Duodenal mucosa (tissue), 2 donors: ENCODE measurements around the gene MYL9.

ENCODE experiments used
- H3K27ac ChIP-seq: one replicate; pipeline ENCODE4 v1.7.0; 2013; ENCODE audit warnings: low read depth, low read length
- H3K27me3 ChIP-seq, 2 donors: one replicate each; pipeline ENCODE4 v1.7.0; 2013; ENCODE audit warnings: low read length in 2 of 2, control low read depth in 1 of 2; ENCODE audit not compliant: insufficient read depth in 2 of 2, control insufficient read depth in 1 of 2
- H3K36me3 ChIP-seq, 2 donors: one replicate each; pipeline ENCODE4 v1.7.0; 2013; ENCODE audit warnings: low read length in 2 of 2, control low read depth in 1 of 2; ENCODE audit not compliant: insufficient read depth in 2 of 2, control insufficient read depth in 1 of 2
- H3K4me1 ChIP-seq, 2 donors: one replicate each; pipeline ENCODE4 v1.7.0; 2013; ENCODE audit warnings: low read length in 2 of 2, control low read depth in 1 of 2; ENCODE audit not compliant: insufficient read depth in 2 of 2, control insufficient read depth in 1 of 2
- H3K4me3 ChIP-seq, 2 donors: one replicate each; pipeline ENCODE4 v1.7.0; 2013; ENCODE audit warnings: low read length in 2 of 2, low read depth in 1 of 2
- H3K9ac ChIP-seq, 2 donors: one replicate each; pipeline ENCODE4 v1.7.0; 2013; ENCODE audit warnings: low read length in 2 of 2, low read depth in 1 of 2
- H3K9me3 ChIP-seq, 2 donors: one replicate each; pipeline ENCODE4 v1.7.0; 2013; ENCODE audit warnings: low read length in 2 of 2, control low read depth in 1 of 2; ENCODE audit not compliant: control insufficient read depth in 1 of 2

MYL9 gene

GRCh38 chr20:36541227-36541767 lies at the start of gene MYL9:
MYL9 (plus strand) TSS chr20:36541519; CDS start chr20:36544885, 3,366 bp downstream.
- no peaks in the 10 kb centered on the region for H3K36me3 ChIP-seq
- no peaks in the 10 kb centered on the region for H3K27me3 ChIP-seq
- peak within 1 kb of the TSS; percentile 61 to 66 for H3K4me3 ChIP-seq
- H3K9ac ChIP-seq, result peak within 1 kb of the TSS; percentile 60 to 63
- peak within 1 kb of the TSS; percentile 68 for H3K27ac ChIP-seq
- H3K9me3 ChIP-seq, result no peaks in the 10 kb centered on the region
- peaks cover 13 to 22% of the 10 kb centered on the region in 2 donors for H3K4me1 ChIP-seq

GRCh38 chr20:36491901-36492617 lies 49.3 kb upstream of the MYL9 start:
- peak overlapping the region; percentile 67 for H3K27ac ChIP-seq
- no peak overlapping the region for H3K9ac ChIP-seq
- peaks cover 18 to 27% of the 10 kb centered on the region in 2 donors for H3K4me1 ChIP-seq
- peaks cover 6 to 17% of the 10 kb centered on the region in 2 donors for H3K36me3 ChIP-seq
- H3K9me3 ChIP-seq, result no peaks in the 10 kb centered on the region
- no peak overlapping the region for H3K4me3 ChIP-seq
- no peaks in the 10 kb centered on the region for H3K27me3 ChIP-seq

GRCh38 chr20:36493051-36493800 lies 48.1 kb upstream of the MYL9 start:
- H3K9ac ChIP-seq, result no peak overlapping the region
- no peaks in the 10 kb centered on the region for H3K9me3 ChIP-seq
- no peaks in the 10 kb centered on the region for H3K27me3 ChIP-seq
- H3K36me3 ChIP-seq, result peaks cover 18 to 26% of the 10 kb centered on the region in 2 donors
- no peak overlapping the region for H3K27ac ChIP-seq
- H3K4me1 ChIP-seq, result peaks cover 25 to 36% of the 10 kb centered on the region in 2 donors
- H3K4me3 ChIP-seq, result no peak overlapping the region

GRCh38 chr20:36493801-36494114 lies 47.6 kb upstream of the MYL9 start:
- no peak overlapping the region for H3K4me3 ChIP-seq
- no peak overlapping the region for H3K9ac ChIP-seq
- H3K9me3 ChIP-seq, result no peaks in the 10 kb centered on the region
- H3K4me1 ChIP-seq, result peaks cover 31 to 41% of the 10 kb centered on the region in 2 donors
- H3K27ac ChIP-seq, result no peak overlapping the region
- H3K36me3 ChIP-seq, result peaks cover 18 to 26% of the 10 kb centered on the region in 2 donors
- H3K27me3 ChIP-seq, result no peaks in the 10 kb centered on the region

- Histone ChIP-seq H3K27ac (no peak overlapping the region), H3K9ac (no peak overlapping the region), H3K36me3 (peaks cover 26 to 45% of the 10 kb centered on the region in 2 donors), H3K9me3 (no peaks in the 10 kb centered on the region), H3K4me1 (peaks cover 23 to 38% of the 10 kb centered on the region in 2 donors), H3K27me3 (no peaks in the 10 kb centered on the region), H3K4me3 (no peak overlapping the region)
These were observed 44.3 kb upstream of the MYL9 start for GRCh38 chr20:36496707-36497669.

- no peak overlapping the region for H3K27ac ChIP-seq
- H3K9me3 ChIP-seq, result no peaks in the 10 kb centered on the region
- H3K27me3 ChIP-seq, result no peaks in the 10 kb centered on the region
- H3K4me1 ChIP-seq, result peaks cover 17 to 30% of the 10 kb centered on the region in 2 donors
- no peak overlapping the region for H3K4me3 ChIP-seq
- no peak overlapping the region for H3K9ac ChIP-seq
- peaks cover 26 to 45% of the 10 kb centered on the region in 2 donors for H3K36me3 ChIP-seq
These were observed 43.5 kb upstream of the MYL9 start for GRCh38 chr20:36497856-36498255.

- peaks cover 14 to 22% of the 10 kb centered on the region in 2 donors for H3K4me1 ChIP-seq
- no peak overlapping the region for H3K27ac ChIP-seq
- no peak overlapping the region for H3K4me3 ChIP-seq
- no peaks in the 10 kb centered on the region for H3K27me3 ChIP-seq
- no peaks in the 10 kb centered on the region for H3K9me3 ChIP-seq
- peak overlapping the region in 1 of 2 donors; percentile 22 for H3K9ac ChIP-seq
- peaks cover 26 to 45% of the 10 kb centered on the region in 2 donors for H3K36me3 ChIP-seq
These were observed 42.7 kb upstream of the MYL9 start for GRCh38 chr20:36498386-36499179.

GRCh38 chr20:36499211-36499610 lies 42.1 kb upstream of the MYL9 start:
- no peak overlapping the region for H3K27ac ChIP-seq
- H3K4me1 ChIP-seq, result peaks cover 14 to 17% of the 10 kb centered on the region in 2 donors
- H3K9ac ChIP-seq, result no peak overlapping the region
- H3K27me3 ChIP-seq, result no peaks in the 10 kb centered on the region
- peaks cover 27 to 47% of the 10 kb centered on the region in 2 donors for H3K36me3 ChIP-seq
- no peak overlapping the region for H3K4me3 ChIP-seq
- H3K9me3 ChIP-seq, result no peaks in the 10 kb centered on the region
